ENCODE results near the gene TBC1D22A. TPM values are rescaled to one million over a fixed set of nuclear protein-coding genes. Genes with fewer than 3 reads are reported as not detected.

The TBC1D22A gene
- total RNA-seq, 1 experiment from 2014 or later = 20.9 TPM

DNA sequence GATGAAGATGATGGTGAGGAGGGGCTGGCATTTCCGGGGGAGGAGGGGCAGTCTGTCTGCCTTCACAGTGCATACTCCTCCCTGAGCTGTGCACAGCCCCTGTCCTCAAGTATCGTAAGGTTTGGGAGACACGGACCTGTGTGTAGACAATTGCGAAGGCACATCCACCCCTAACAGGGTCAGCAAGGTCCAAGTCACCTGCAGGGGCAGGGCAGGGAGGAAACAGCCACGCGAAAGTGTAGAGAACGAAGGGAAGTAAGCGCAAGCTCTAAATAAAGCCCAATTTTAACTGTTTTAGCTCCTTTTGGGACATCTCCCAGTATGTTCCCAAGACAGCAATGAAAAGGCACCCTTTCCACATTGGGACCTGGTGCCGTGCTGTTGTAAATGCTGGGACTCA, 448.2 kb downstream of the TBC1D22A start:
- Histone ChIP-seq H4K20me1 (ENCODE audit: insufficient read depth) (no peaks in the 10 kb centered on the region), H3K36me3 (ENCODE audit: control insufficient read depth in 1 of 2, insufficient read depth in 2 of 2, low read length in 2 of 2) (no peaks in the 10 kb centered on the region), H3K79me2 (ENCODE audit: insufficient read depth, low read length) (no peaks in the 10 kb centered on the region), H3K4me3 (replicated peaks in 1 of 2; ENCODE audit: low read depth in 1 of 2, low read length in 2 of 2) (no peak overlapping the region), H3K9me3 (ENCODE audit: control insufficient read depth in 1 of 2, insufficient read depth in 1 of 2, low read depth in 1 of 2, low read length in 2 of 2) (no peaks in the 10 kb centered on the region), H3K4me1 (ENCODE audit: control insufficient read depth in 1 of 2, insufficient read depth in 2 of 2, low read length in 2 of 2) (no peaks in the 10 kb centered on the region), H3K27ac (ENCODE audit: low read depth, low read length) (no peak overlapping the region), H3K9ac (ENCODE audit: low read length) (no peak overlapping the region), H2AFZ (ENCODE audit: low read depth, low read length, poor library complexity, severe bottlenecking) (no peak overlapping the region), H3K4me2 (ENCODE audit: low read length) (no peak overlapping the region), H3K27me3 (ENCODE audit: insufficient read depth, low read length) (no peaks in the 10 kb centered on the region), H3K9me2 (ENCODE audit: insufficient read depth) (no peaks in the 10 kb centered on the region)
- no TSS peak for BruUV-seq (replicated peaks)
- DNase-seq (ENCODE audit: low read depth, low spot score) = no peak
- ChIA-PET CTCF (no interaction called here), RAD21 (ENCODE audit: low non-redundant PET in 1 of 2, low total read pairs in 2 of 2, uncharacterized antibody in 2 of 2, unreplicated experiment in 2 of 2) (no interaction called here), POLR2A (no interaction called here)
- ATAC-seq = no peak
- intact Hi-C loops (cut with micrococcal nuclease) = loop anchor here (5.0 to 10.0 kb wide), 2 partner anchors 244 to 627 kb away; no protein-coding TSS in a partner anchor
- no peak for TF ChIP-seq CEBPB (IDR thresholded peaks at IDR 0.05; ENCODE audit: low read depth)

DNA sequence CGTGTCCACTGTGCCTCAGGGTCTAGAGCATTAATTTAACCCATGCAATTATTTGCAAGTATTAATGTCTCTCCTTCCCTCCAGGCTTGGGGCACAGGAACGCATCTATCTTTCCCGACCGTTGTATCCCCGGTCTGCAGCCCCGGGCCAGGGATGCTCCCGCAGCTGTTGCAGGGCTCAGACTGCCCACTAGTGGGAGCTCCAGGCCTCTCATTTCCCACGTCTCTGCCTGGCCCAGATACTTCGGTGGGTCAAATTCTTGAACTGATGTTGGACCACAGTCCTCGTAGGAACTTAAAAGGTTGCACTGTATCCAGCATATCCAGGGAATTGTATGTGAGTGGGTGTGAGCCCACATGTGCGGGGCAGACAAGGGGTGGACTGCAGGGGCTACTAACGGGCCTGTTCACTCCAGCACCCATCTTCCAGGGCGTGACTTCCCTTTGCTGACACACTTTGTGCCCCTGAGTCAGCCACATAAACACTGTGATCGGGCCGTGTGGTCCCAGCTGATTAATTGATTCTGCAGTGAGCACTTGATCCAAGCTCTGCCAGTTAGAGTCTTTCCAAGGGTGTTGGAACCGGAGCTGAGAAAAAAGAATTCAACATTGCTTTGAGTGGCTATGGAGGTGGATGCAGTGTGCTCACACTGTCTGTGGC, 451.3 kb downstream of the TBC1D22A start:
- H3K27ac ChIP-seq (ENCODE audit: low read depth, low read length) = no peak overlapping the region
- BruUV-seq (replicated peaks) = no TSS peak
- no peaks in the 10 kb centered on the region for H3K36me3 ChIP-seq (ENCODE audit: control insufficient read depth in 1 of 2, insufficient read depth in 2 of 2, low read length in 2 of 2)
- H3K9me2 ChIP-seq (ENCODE audit: insufficient read depth) = no peaks in the 10 kb centered on the region
- H3K4me1 ChIP-seq (ENCODE audit: control insufficient read depth in 1 of 2, insufficient read depth in 2 of 2, low read length in 2 of 2) = no peaks in the 10 kb centered on the region
- TF ChIP-seq SRF (IDR thresholded peaks at IDR 0.05; ENCODE audit: low read depth) (no peak), EGR1 (IDR thresholded peaks at IDR 0.05; ENCODE audit: low read depth) (no peak), SP1 (IDR thresholded peaks at IDR 0.05; ENCODE audit: low read depth) (no peak), EZH2phosphoT487 (IDR thresholded peaks at IDR 0.05; ENCODE audit: borderline replicate concordance) (no peak), ZFX (IDR thresholded peaks at IDR 0.05) (no peak), RAD21 (IDR thresholded peaks at IDR 0.05; ENCODE audit: low read depth) (peak; percentile 82), TCF7L2 (IDR thresholded peaks at IDR 0.05; ENCODE audit: borderline replicate concordance, extremely low read depth, insufficient read depth, insufficient read length) (no peak), POLR2AphosphoS5 (IDR thresholded peaks at IDR 0.05; ENCODE audit: low read depth, low read length) (no peak), ELF1 (IDR thresholded peaks at IDR 0.05; ENCODE audit: borderline replicate concordance, low read depth) (no peak)
- TF ChIP-seq, protein P1, sequence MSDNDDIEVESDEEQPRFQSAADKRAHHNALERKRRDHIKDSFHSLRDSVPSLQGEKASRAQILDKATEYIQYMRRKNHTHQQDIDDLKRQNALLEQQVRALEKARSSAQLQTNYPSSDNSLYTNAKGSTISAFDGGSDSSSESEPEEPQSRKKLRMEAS (IDR thresholded peaks at IDR 0.05) = no peak
- TF ChIP-seq, protein P2, sequence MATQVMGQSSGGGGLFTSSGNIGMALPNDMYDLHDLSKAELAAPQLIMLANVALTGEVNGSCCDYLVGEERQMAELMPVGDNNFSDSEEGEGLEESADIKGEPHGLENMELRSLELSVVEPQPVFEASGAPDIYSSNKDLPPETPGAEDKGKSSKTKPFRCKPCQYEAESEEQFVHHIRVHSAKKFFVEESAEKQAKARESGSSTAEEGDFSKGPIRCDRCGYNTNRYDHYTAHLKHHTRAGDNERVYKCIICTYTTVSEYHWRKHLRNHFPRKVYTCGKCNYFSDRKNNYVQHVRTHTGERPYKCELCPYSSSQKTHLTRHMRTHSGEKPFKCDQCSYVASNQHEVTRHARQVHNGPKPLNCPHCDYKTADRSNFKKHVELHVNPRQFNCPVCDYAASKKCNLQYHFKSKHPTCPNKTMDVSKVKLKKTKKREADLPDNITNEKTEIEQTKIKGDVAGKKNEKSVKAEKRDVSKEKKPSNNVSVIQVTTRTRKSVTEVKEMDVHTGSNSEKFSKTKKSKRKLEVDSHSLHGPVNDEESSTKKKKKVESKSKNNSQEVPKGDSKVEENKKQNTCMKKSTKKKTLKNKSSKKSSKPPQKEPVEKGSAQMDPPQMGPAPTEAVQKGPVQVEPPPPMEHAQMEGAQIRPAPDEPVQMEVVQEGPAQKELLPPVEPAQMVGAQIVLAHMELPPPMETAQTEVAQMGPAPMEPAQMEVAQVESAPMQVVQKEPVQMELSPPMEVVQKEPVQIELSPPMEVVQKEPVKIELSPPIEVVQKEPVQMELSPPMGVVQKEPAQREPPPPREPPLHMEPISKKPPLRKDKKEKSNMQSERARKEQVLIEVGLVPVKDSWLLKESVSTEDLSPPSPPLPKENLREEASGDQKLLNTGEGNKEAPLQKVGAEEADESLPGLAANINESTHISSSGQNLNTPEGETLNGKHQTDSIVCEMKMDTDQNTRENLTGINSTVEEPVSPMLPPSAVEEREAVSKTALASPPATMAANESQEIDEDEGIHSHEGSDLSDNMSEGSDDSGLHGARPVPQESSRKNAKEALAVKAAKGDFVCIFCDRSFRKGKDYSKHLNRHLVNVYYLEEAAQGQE (IDR thresholded peaks at IDR 0.05; ENCODE audit: low read depth) = no peak
- TF ChIP-seq, protein P3, sequence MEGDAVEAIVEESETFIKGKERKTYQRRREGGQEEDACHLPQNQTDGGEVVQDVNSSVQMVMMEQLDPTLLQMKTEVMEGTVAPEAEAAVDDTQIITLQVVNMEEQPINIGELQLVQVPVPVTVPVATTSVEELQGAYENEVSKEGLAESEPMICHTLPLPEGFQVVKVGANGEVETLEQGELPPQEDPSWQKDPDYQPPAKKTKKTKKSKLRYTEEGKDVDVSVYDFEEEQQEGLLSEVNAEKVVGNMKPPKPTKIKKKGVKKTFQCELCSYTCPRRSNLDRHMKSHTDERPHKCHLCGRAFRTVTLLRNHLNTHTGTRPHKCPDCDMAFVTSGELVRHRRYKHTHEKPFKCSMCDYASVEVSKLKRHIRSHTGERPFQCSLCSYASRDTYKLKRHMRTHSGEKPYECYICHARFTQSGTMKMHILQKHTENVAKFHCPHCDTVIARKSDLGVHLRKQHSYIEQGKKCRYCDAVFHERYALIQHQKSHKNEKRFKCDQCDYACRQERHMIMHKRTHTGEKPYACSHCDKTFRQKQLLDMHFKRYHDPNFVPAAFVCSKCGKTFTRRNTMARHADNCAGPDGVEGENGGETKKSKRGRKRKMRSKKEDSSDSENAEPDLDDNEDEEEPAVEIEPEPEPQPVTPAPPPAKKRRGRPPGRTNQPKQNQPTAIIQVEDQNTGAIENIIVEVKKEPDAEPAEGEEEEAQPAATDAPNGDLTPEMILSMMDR (IDR thresholded peaks at IDR 0.05 in 2 of 3, conservative IDR thresholded peaks at IDR 0.05 in 1 of 3; ENCODE audit: borderline replicate concordance in 1 of 3, insufficient read depth in 1 of 3, low read depth in 2 of 3, low read length in 2 of 3) = peak; percentile 61 to 97 (median 97); a peak in 5 of 6 replicates
- TF ChIP-seq, protein P4, sequence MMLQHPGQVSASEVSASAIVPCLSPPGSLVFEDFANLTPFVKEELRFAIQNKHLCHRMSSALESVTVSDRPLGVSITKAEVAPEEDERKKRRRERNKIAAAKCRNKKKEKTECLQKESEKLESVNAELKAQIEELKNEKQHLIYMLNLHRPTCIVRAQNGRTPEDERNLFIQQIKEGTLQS (IDR thresholded peaks at IDR 0.05) = no peak
- H3K79me2 ChIP-seq (ENCODE audit: insufficient read depth, low read length) = no peaks in the 10 kb centered on the region
- peak; percentile 99 for ATAC-seq
- H2AFZ ChIP-seq (ENCODE audit: low read depth, low read length, poor library complexity, severe bottlenecking) = no peak overlapping the region
- H3K9ac ChIP-seq (ENCODE audit: low read length) = no peak overlapping the region
- intact Hi-C loops (cut with micrococcal nuclease) = loop anchor here (1.0 to 10.0 kb wide), 4 partner anchors 241 to 1279 kb away; no protein-coding TSS in a partner anchor
- H3K9me3 ChIP-seq (ENCODE audit: control insufficient read depth in 1 of 2, insufficient read depth in 1 of 2, low read depth in 1 of 2, low read length in 2 of 2) = no peaks in the 10 kb centered on the region
- no peak overlapping the region for H3K4me3 ChIP-seq (replicated peaks in 1 of 2; ENCODE audit: low read depth in 1 of 2, low read length in 2 of 2)
- no peak overlapping the region for H3K4me2 ChIP-seq (ENCODE audit: low read length)
- no peaks in the 10 kb centered on the region for H3K27me3 ChIP-seq (ENCODE audit: insufficient read depth, low read length)
- H4K20me1 ChIP-seq (ENCODE audit: insufficient read depth) = no peaks in the 10 kb centered on the region
- DNase-seq (ENCODE audit: low read depth, low spot score) = peak; percentile 12
- ChIA-PET CTCF (interaction anchor here (0.8 to 1.0 kb wide), 3 partner anchors 10 to 217 kb away, joined by 3 to 4 read pairs (median 3); no protein-coding TSS in a partner anchor), POLR2A (no interaction called here), RAD21 (ENCODE audit: low non-redundant PET in 1 of 2, low total read pairs in 2 of 2, uncharacterized antibody in 2 of 2, unreplicated experiment in 2 of 2) (interaction anchor here in 1 of 2 experiments (1.7 kb wide), 1 partner anchor 373 kb away, joined by 3 read pairs; no protein-coding TSS in a partner anchor)
